GM12875 (cell line): ENCODE data around the gene CD70.
A peak's percentile ranks its signal among the peaks of the same experiment; 100 is the strongest.
"Not testable (repeated sequence)": the region's sequence is repeated elsewhere in the genome, so short reads cannot be mapped to it uniquely, and the experiment has no call there.

Experiments used
- H3K4me3 ChIP-seq: one replicate; pipeline ENCODE4 v1.5.1; 2011; ENCODE audit warnings: low read depth, low read length, control low read depth
- TF ChIP-seq, protein P1 (sequence below): IDR thresholded peaks from 2 replicates; pipeline ENCODE4 v1.5.1; 2011; ENCODE audit warnings: low read depth, mild to moderate bottlenecking, control low read depth, inconsistent platforms, low read length, moderate library complexity, borderline replicate concordance; ENCODE audit not compliant: insufficient read depth

Gene CD70, protein sequence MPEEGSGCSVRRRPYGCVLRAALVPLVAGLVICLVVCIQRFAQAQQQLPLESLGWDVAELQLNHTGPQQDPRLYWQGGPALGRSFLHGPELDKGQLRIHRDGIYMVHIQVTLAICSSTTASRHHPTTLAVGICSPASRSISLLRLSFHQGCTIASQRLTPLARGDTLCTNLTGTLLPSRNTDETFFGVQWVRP

DNA sequence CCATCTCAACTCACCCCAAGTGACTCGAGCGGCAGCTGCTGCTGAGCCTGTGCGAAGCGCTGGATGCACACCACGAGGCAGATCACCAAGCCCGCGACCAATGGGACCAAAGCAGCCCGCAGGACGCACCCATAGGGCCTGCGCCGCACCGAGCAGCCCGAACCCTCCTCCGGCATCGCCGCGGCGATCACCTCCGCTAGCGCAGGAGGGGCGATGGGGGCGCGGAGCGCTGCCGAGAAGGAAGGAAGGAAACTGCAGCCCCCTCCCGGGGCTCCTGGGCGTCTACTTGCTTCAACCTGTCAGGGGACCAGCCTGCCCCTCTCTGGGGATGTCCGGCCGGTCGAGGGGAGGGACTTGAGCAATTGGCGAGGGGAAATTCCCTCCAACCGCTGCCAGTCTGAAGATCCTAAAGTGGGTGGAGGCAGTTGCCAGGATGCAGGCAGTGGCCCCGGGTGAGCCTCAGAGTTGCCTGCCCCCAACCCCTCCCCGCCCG is at the start of gene CD70:
Gene CD70 (minus strand): TSS at position 324 of the 493 bp plus-strand sequence. CDS start 148 bp downstream, at position 176.
- H3K4me3 ChIP-seq: peak within 1 kb of the TSS; percentile 86
- TF ChIP-seq, protein P1, sequence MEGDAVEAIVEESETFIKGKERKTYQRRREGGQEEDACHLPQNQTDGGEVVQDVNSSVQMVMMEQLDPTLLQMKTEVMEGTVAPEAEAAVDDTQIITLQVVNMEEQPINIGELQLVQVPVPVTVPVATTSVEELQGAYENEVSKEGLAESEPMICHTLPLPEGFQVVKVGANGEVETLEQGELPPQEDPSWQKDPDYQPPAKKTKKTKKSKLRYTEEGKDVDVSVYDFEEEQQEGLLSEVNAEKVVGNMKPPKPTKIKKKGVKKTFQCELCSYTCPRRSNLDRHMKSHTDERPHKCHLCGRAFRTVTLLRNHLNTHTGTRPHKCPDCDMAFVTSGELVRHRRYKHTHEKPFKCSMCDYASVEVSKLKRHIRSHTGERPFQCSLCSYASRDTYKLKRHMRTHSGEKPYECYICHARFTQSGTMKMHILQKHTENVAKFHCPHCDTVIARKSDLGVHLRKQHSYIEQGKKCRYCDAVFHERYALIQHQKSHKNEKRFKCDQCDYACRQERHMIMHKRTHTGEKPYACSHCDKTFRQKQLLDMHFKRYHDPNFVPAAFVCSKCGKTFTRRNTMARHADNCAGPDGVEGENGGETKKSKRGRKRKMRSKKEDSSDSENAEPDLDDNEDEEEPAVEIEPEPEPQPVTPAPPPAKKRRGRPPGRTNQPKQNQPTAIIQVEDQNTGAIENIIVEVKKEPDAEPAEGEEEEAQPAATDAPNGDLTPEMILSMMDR: no peak

DNA sequence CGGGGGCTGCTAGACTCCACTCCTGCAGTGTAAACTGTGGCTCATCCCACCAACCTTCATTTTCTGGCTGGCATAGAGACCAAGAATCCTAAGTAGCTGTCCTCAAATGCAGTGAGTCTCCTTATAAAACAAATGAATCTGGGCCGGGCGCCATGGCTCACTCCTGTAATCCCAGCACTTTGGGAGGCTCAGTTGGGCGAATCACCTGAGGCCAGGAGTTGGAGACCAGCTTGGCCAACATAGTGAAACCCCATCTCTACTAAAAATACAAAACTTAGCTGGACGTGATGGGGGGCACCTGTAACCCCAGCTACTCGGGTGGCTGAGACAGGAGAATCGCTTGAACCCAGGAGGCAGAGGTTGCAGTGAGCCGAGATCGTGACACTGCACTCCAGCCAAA is 49.4 kb upstream of the CD70 start:
- not testable (repeated sequence) for H3K4me3 ChIP-seq

DNA sequence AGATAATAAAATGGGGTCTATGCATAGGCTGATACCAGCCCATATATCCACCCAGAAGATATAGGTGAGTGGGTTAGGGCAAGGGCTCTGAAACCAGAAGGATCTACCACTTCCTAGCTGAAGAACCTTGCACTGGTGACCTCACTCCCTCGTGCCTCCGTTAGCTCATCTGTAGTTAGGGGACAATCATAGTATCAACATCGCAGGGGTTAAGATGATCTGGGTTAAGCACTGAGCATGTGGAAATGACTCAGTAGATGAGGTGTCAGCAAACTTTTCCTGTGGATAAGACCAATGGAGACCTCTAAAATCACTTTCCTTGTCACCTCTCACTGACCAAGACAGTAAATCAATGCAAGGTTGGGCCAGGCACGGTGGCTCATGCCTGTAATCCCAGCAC is 48.5 kb upstream of the CD70 start:
- TF ChIP-seq, protein P1: no peak
- H3K4me3 ChIP-seq: no peak overlapping the region

DNA sequence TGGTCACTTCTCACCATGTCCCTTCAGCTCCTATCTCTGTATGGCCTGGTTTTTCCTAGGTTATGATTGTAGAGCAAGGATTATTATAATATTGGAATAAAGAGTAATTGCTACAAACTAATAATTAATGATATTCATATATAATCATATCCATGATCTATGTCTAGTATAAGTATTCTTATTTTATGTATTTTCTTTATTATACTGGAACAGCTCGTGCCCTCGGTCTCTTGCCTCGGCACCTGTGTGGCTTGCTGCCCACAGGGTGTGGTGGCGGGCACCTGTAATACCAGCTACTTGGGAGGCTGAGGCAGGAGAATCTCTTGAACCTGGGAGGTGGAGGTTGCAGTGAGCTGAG is 42.5 kb upstream of the CD70 start:
- H3K4me3 ChIP-seq: not testable (repeated sequence)

DNA sequence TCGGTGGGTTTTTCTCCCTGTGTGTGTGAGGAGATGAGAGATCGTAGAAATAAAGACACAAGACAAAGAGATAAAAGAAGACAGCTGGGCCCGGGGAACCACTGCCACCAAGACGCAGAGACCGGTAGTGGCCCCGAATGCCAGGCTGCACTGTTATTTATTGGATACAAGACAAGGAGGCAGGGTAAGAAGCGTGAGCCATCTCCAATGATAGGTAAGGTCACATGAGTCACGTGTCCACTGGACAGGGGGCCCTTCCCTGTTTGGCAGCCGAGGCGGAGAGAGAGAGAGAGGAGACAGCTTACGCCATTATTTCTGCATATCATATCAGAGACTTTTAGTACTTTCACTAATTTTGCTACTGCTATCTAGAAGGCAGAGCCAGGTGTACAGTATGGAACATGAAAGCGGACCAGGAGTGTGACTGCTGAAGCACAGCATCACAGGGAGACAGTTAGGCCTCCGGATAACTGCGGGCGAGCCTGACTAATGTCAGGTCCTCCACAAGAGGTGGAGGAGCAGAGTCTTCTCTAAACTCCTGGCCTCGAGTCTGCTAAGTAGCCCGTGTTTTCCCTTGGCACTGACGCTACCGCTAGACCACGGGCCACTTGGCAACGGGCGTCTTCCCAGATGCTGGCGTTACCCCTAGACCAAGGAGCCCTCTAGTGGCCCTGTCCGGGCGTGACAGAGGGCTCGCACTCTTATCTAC is 42.0 kb upstream of the CD70 start:
- not testable (repeated sequence) for H3K4me3 ChIP-seq
- TF ChIP-seq, protein P1: peak; percentile 79

DNA sequence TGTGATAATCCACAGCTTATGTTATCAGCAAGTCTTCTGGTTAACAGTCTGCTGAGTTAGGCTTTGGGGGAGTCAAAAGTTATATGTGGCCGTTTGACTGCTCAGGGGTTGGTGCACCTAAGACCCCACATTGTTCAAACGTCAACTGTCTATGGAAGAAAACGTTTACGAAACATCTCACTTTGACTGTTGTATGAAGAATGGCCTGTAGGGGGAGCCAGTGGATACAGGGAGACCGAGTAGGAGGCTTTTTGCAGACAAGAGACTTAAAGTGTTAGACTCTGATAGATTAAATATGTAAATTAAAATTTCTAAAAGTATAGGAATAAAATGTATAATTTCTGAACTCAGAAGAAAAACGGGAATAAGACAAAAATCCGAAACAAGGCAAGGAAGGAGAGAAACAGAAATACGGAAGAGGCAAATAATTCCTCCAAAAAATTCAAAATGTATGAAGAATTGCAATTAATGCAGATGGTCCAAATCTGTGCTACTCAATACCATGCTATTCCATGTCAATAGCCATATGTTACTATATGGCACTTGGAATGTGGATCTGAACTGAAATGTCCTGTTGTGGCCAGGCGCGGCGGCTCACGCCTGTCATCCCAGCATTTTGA is 41.2 kb upstream of the CD70 start:
- no peak overlapping the region for H3K4me3 ChIP-seq
- TF ChIP-seq, protein P1: peak; percentile 60; the same call in 1 of the 2 replicates

DNA sequence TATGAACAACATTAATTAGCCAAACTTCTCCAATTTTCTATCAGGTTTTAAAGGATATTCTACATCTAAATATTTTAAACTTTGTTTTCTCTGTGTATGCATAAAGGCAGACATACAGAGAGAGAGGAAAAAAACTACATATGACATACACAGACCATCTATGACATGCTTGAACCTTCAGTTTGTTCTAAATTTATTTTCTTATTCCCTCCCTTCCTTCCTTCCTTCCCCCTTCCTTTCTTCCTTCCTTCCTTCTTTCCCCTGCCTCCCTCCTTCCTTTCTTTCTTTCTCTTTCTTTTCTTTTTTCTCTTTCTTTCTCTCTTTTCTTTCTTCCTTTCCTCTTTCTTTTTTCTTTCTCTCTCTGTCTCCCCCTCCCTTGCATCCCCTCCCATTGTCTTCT is 35.8 kb upstream of the CD70 start:
- TF ChIP-seq, protein P1: no peak
- no peak overlapping the region for H3K4me3 ChIP-seq

DNA sequence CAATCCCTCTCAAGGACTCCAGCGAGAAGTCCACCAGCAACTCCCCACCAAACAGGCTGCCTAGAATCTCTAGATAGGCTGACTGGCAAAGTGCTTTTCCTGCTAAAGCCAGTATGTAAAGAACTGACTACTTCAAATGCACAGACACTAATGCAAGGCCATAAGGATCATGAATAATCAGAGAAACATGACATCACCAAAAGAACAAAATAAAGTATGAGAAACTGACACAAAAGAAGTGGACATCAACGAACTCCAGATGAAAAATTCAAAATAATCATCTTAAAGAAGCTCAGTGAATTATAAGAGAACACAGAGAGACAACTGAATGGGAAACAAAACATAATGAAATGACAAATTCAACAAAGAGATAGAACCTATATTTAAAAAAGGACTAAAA is 26.4 kb upstream of the CD70 start:
- TF ChIP-seq, protein P1: no peak
- H3K4me3 ChIP-seq: no peak overlapping the region
